GM04504 (cell line): Measurements from ENCODE around the gene BSN.

Experiments used
- DNase-seq: peaks from one replicate; pipeline ENCODE4 v3.0.0-alpha.2; 2012; ENCODE audit warnings: low read depth

Gene BSN

GRCh38 chr3:49553692-49554632 lies at the start of gene BSN:
TSS of gene BSN (plus strand) at chr3:49554477. CDS start at chr3:49554603, 126 bp downstream.
- peak; percentile 74 for DNase-seq

GRCh38 chr3:49506906-49507305 lies 47.4 kb upstream of the BSN start:
- no peak for DNase-seq

GRCh38 chr3:49509028-49509561 lies 45.2 kb upstream of the BSN start:
- no peak for DNase-seq

- DNase-seq: no peak
Observed at GRCh38 chr3:49511639-49512038, 42.6 kb upstream of the BSN start.

GRCh38 chr3:49512781-49513355 lies 41.4 kb upstream of the BSN start:
- no peak for DNase-seq

GRCh38 chr3:49513494-49514124 lies 40.7 kb upstream of the BSN start:
- DNase-seq: no peak

GRCh38 chr3:49518016-49518415 lies 36.3 kb upstream of the BSN start:
- no peak for DNase-seq

GRCh38 chr3:49518441-49518840 lies 35.8 kb upstream of the BSN start:
- no peak for DNase-seq

GRCh38 chr3:49519296-49519695 lies 35.0 kb upstream of the BSN start:
- DNase-seq: no peak

- DNase-seq: no peak
Observed at GRCh38 chr3:49519916-49520385, 34.3 kb upstream of the BSN start.

- no peak for DNase-seq
Observed at GRCh38 chr3:49523756-49524747, 30.2 kb upstream of the BSN start.

- DNase-seq: no peak
Observed at GRCh38 chr3:49529567-49529966, 24.7 kb upstream of the BSN start.

GRCh38 chr3:49530231-49530630 lies 24.0 kb upstream of the BSN start:
- DNase-seq: no peak

GRCh38 chr3:49530701-49531100 lies 23.6 kb upstream of the BSN start:
- no peak for DNase-seq

- no peak for DNase-seq
Observed at GRCh38 chr3:49531218-49531617, 23.1 kb upstream of the BSN start.

- DNase-seq: no peak
Observed at GRCh38 chr3:49531715-49532114, 22.6 kb upstream of the BSN start.

GRCh38 chr3:49533031-49533430 lies 21.2 kb upstream of the BSN start:
- DNase-seq: no peak

GRCh38 chr3:49533786-49534519 lies 20.3 kb upstream of the BSN start:
- no peak for DNase-seq

- no peak for DNase-seq
Observed at GRCh38 chr3:49534581-49535441, 19.5 kb upstream of the BSN start.
